GM11168 (cell line): ENCODE data around the gene CYP4Z1.
"Not testable (repeated sequence)": the region's sequence is repeated elsewhere in the genome, so short reads cannot be mapped to it uniquely, and the experiment has no call there.

ENCODE experiments used
- in situ Hi-C: fragments of 300-500 bp; cut with MboI; formaldehyde crosslinking; loops from one replicate; pipeline ENCODE4 v1.12.0; 2022; ENCODE audit warnings: low sequenced_read_pairs; ENCODE audit not compliant: unreplicated experiment

Gene CYP4Z1

GRCh38 chr1:47124834-47125233, 57.8 kb downstream of the CYP4Z1 start:
- in situ Hi-C loops = not testable (repeated sequence)

GRCh38 chr1:47126997-47127396, 60.0 kb downstream of the CYP4Z1 start:
- in situ Hi-C loops = not testable (repeated sequence)

- in situ Hi-C loops = no loop called here
Measured at GRCh38 chr1:47128221-47128620, 61.2 kb downstream of the CYP4Z1 start.

GRCh38 chr1:47128854-47129253, 61.8 kb downstream of the CYP4Z1 start:
- in situ Hi-C loops = not testable (repeated sequence)

- in situ Hi-C loops = not testable (repeated sequence)
Measured at GRCh38 chr1:47129489-47130230, 62.6 kb downstream of the CYP4Z1 start.

- in situ Hi-C loops = not testable (repeated sequence)
Measured at GRCh38 chr1:47132665-47133064, 65.6 kb downstream of the CYP4Z1 start.

GRCh38 chr1:47137198-47137597, 70.2 kb downstream of the CYP4Z1 start, which contains the start of gene CYP4A22:
Gene CYP4A22, plus strand, starts transcription at chr1:47137441. Its CDS starts 45 bp downstream, at chr1:47137486.
- in situ Hi-C loops = no loop called here

GRCh38 chr1:47137925-47138615, 71.0 kb downstream of the CYP4Z1 start:
- in situ Hi-C loops = no loop called here

GRCh38 chr1:47140358-47140757, 73.3 kb downstream of the CYP4Z1 start:
- in situ Hi-C loops = not testable (repeated sequence)

- in situ Hi-C loops = not testable (repeated sequence)
Measured at GRCh38 chr1:47143654-47144053, 76.6 kb downstream of the CYP4Z1 start.

- in situ Hi-C loops = loop anchor here (5.0 kb wide), 1 partner anchor 219 kb away; no protein-coding TSS in a partner anchor
Measured at GRCh38 chr1:47146495-47146894, 79.5 kb downstream of the CYP4Z1 start.

- in situ Hi-C loops = loop anchor here (5.0 kb wide), 1 partner anchor 220 kb away; no protein-coding TSS in a partner anchor
Measured at GRCh38 chr1:47147047-47147785, 80.2 kb downstream of the CYP4Z1 start.

- in situ Hi-C loops = loop anchor here (5.0 kb wide), 1 partner anchor 222 kb away; no protein-coding TSS in a partner anchor
Measured at GRCh38 chr1:47149162-47149561, 82.1 kb downstream of the CYP4Z1 start.

- in situ Hi-C loops = not testable (repeated sequence)
Measured at GRCh38 chr1:47156457-47156856, 89.4 kb downstream of the CYP4Z1 start.

- in situ Hi-C loops = not testable (repeated sequence)
Measured at GRCh38 chr1:47157957-47158356, 90.9 kb downstream of the CYP4Z1 start.

- in situ Hi-C loops = no loop called here
Measured at GRCh38 chr1:47160716-47161115, 93.7 kb downstream of the CYP4Z1 start.

GRCh38 chr1:47161298-47162040, 94.4 kb downstream of the CYP4Z1 start:
- in situ Hi-C loops = no loop called here

- in situ Hi-C loops = no loop called here
Measured at GRCh38 chr1:47164552-47164951, 97.5 kb downstream of the CYP4Z1 start.
